Erythroblast (primary cell): ENCODE results near the gene GINS3.
"Not testable (repeated sequence)": the region's sequence is repeated elsewhere in the genome, so short reads cannot be mapped to it uniquely, and the experiment has no call there.

Experiments used
- DNase-seq, 2 experiments: peaks; one replicate each; lab custom pipeline; 2025; lab: John Stamatoyannopoulos, UW
- GATA1 ChIP-seq: IDR thresholded peaks from 2 replicates; pipeline ENCODE4 v1.6.1; 2011; ENCODE audit warnings: low read depth, mild to moderate bottlenecking, control low read depth, low read length, moderate library complexity
- POLR2A ChIP-seq: IDR thresholded peaks from 2 replicates; pipeline ENCODE4 v1.6.1; 2011; ENCODE audit warnings: mild to moderate bottlenecking, low read length

GINS3 gene

GRCh38 chr16:58409316-58409973, 17.2 kb downstream of the GINS3 start:
- TF ChIP-seq POLR2A, result no peak
- no peak for TF ChIP-seq GATA1
- peak; percentile 68 to 85 for DNase-seq

GRCh38 chr16:58411336-58411735, 19.1 kb downstream of the GINS3 start:
- no peak for TF ChIP-seq GATA1
- no peak for TF ChIP-seq POLR2A
- DNase-seq, result no peak

GRCh38 chr16:58411736-58412614, 19.7 kb downstream of the GINS3 start:
- TF ChIP-seq POLR2A (no peak), GATA1 (no peak)
- peak; percentile 69 to 82 for DNase-seq

- not testable (repeated sequence) for DNase-seq
These were observed 20.3 kb downstream of the GINS3 start for GRCh38 chr16:58412615-58412970.

GRCh38 chr16:58413359-58413758, 21.1 kb downstream of the GINS3 start:
- TF ChIP-seq POLR2A (no peak), GATA1 (no peak)

GRCh38 chr16:58415003-58415402, 22.7 kb downstream of the GINS3 start:
- no peak for DNase-seq
- TF ChIP-seq POLR2A (no peak), GATA1 (no peak)

More at GRCh38 chr16:58413359-58413758, 21.1 kb downstream of the GINS3 start:
- no peak for DNase-seq

- not testable (repeated sequence) for DNase-seq
These were observed 23.7 kb downstream of the GINS3 start for GRCh38 chr16:58415961-58416360.

- TF ChIP-seq POLR2A (no peak), GATA1 (no peak)
- no peak for DNase-seq
These were observed 24.8 kb downstream of the GINS3 start for GRCh38 chr16:58417035-58417434.

- no peak for TF ChIP-seq POLR2A
- TF ChIP-seq GATA1, result no peak
- DNase-seq, result peak; percentile 80 to 93
These were observed 25.3 kb downstream of the GINS3 start for GRCh38 chr16:58417600-58417999.

GRCh38 chr16:58418026-58418425, 25.8 kb downstream of the GINS3 start:
- no peak for TF ChIP-seq POLR2A
- TF ChIP-seq GATA1, result no peak
- no peak for DNase-seq

- peak; percentile 84 to 87 for DNase-seq
- no peak for TF ChIP-seq POLR2A
- no peak for TF ChIP-seq GATA1
These were observed 26.3 kb downstream of the GINS3 start for GRCh38 chr16:58418601-58419000.

GRCh38 chr16:58419241-58419990, 27.1 kb downstream of the GINS3 start:
- TF ChIP-seq GATA1 (no peak), POLR2A (no peak)
- DNase-seq, result no peak

GRCh38 chr16:58421059-58421458, 28.8 kb downstream of the GINS3 start:
- DNase-seq, result no peak

GRCh38 chr16:58421529-58421928, 29.3 kb downstream of the GINS3 start:
- DNase-seq, result no peak
- TF ChIP-seq POLR2A, result no peak
- TF ChIP-seq GATA1, result no peak

More at GRCh38 chr16:58421059-58421458, 28.8 kb downstream of the GINS3 start:
- TF ChIP-seq GATA1, result no peak
- no peak for TF ChIP-seq POLR2A

GRCh38 chr16:58422809-58423208, 30.5 kb downstream of the GINS3 start:
- no peak for DNase-seq
- no peak for TF ChIP-seq GATA1
- TF ChIP-seq POLR2A, result no peak
